ENCODE measurements around the gene FOS.
"Not testable (repeated sequence)": the region's sequence is repeated elsewhere in the genome, so short reads cannot be mapped to it uniquely, and the experiment has no call there.

Gene FOS

DNA sequence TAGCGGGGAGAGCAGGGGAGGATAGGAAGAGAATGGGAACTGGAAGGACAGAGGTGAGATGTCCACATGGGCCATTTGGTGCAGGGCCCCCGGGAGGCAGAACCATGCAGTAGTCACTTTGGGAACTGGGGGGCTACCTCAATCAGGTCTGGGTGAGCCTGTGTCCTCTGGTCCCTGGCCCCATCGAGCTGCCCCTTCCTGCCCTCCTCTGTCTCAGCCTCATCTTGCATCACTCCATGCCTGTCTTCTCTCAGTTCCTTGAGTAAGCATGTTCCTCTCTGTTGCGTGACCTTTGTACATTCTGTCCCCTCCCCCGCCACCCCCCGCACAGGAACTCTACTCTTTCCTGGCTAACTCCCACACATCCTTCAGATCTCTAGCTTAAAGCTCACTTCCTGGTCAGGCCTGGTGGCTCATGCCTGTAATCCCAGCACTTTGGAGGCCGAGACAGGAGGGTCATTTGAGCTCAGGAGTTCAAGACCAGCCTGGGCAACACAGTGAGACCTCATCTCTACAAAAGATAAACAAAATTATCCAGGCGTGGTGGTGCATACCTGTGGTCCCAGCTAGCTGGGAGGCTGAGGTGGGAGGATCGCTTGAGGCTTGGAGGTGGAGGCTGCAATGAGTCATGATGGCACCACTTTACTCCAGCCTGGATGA, 23.2 kb downstream of the FOS start:
- H3K4me1 Mint-ChIP-seq, result peaks cover 10% of the 10 kb centered on the region
- DNase-seq (ENCODE audit: low spot score in 2 of 2) (no peak), ATAC-seq (ENCODE audit: low read depth) (no peak)
- H3K36me3 Mint-ChIP-seq, result no peaks in the 10 kb centered on the region
- H3K4me3 Mint-ChIP-seq, result no peak overlapping the region
- peaks cover 1% of the 10 kb centered on the region for H3K27me3 Mint-ChIP-seq
- no peak overlapping the region for H3K27ac Mint-ChIP-seq
- H3K9me3 Mint-ChIP-seq, result no peaks in the 10 kb centered on the region

DNA sequence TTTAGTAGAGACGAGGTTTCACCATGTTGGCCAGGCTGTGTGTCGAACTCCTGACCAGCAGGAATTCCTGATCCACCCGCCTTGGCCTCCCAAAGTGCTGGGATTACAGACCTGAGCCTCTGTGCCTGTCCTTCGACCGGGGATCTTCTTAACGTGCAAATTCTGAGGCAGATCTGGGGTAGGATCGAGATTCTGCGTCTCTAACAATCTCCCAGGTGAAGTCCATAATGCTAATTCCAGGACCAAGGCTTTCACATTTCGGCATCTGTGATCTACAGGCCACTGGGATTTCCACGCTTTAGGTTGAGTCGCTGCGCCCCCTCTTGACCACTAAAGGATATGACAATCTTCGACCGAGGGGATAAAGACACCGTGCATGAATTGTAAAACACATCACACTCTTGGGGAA, 24.8 kb downstream of the FOS start:
- no peak overlapping the region for H3K4me3 Mint-ChIP-seq
- ATAC-seq (ENCODE audit: low read depth) (peak; percentile 72), DNase-seq (ENCODE audit: low spot score in 2 of 2) (peak; percentile 53 to 69)
- H3K36me3 Mint-ChIP-seq, result no peaks in the 10 kb centered on the region
- no peaks in the 10 kb centered on the region for H3K9me3 Mint-ChIP-seq
- peaks cover 18% of the 10 kb centered on the region for H3K4me1 Mint-ChIP-seq
- H3K27me3 Mint-ChIP-seq, result peaks cover 1% of the 10 kb centered on the region
- H3K27ac Mint-ChIP-seq, result no peak overlapping the region

DNA sequence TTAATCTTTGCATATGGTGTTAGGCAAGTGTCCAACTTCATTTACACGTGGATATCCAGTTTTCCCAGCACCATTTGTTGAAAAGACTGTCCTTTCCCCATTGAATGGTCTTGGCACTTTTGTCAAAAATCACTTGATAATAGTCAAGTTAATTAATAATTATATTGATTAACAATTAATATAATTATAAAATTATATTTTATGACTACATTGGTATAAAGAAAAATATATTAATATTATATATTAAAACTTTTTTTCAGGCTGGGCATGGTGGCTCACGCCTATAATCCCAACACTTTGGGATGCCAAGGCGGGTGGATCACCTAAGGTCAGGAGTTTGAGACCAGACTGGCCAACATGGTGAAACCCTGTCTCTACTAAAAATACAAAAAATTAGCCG, 27.8 kb downstream of the FOS start:
- H3K27ac Mint-ChIP-seq; ATAC-seq (ENCODE audit: low read depth); H3K27me3 Mint-ChIP-seq: not testable (repeated sequence)

DNA sequence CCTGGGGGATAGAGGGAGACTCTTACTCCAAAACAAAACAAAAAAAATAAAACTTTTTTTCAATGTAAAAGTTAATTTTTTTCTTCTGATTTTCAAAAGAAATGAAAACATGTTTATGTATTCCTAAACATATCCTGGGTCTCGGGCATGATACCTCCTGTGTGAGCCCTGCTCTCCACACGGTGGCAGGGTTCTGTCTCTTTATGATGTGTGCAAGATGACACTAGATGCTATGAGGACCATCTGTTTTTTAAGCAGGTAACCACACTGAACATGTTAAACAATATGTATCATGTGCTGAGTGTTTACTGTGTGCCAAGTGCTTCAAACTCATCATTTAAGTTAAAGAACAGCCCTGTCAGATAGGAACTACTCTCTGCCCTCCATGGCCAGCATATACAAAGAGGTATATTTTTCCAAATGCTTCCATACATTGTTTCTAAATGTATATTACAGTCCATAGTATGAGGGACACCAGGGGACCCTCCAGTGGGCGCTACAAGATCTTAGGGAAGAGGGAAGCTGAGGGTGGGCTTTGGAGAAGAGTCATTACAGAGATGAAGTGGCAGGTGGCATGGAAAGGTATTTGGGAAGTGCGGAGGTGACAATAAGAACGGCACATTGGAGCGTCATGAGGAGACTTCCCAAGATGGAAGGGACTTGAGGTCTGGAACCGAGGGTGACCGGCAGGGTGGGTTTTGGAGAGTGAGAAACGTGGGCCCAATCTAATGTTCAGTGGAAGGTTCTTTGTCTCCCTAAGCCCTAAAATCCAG, 28.5 kb downstream of the FOS start:
- Mint-ChIP-seq H3K36me3 (no peaks in the 10 kb centered on the region), H3K4me1 (peaks cover 14% of the 10 kb centered on the region), H3K27me3 (no peaks in the 10 kb centered on the region), H3K4me3 (no peak overlapping the region), H3K27ac (no peak overlapping the region), H3K9me3 (no peaks in the 10 kb centered on the region)
- peak; percentile 54 for ATAC-seq (ENCODE audit: low read depth)
- DNase-seq (ENCODE audit: low spot score in 2 of 2), result no peak

More for the DNA sequence above, 27.8 kb downstream of the FOS start:
- H3K4me1 Mint-ChIP-seq, result peaks cover 17% of the 10 kb centered on the region
- DNase-seq (ENCODE audit: low spot score in 2 of 2); H3K9me3 Mint-ChIP-seq; H3K36me3 Mint-ChIP-seq; H3K4me3 Mint-ChIP-seq: not testable (repeated sequence)

DNA sequence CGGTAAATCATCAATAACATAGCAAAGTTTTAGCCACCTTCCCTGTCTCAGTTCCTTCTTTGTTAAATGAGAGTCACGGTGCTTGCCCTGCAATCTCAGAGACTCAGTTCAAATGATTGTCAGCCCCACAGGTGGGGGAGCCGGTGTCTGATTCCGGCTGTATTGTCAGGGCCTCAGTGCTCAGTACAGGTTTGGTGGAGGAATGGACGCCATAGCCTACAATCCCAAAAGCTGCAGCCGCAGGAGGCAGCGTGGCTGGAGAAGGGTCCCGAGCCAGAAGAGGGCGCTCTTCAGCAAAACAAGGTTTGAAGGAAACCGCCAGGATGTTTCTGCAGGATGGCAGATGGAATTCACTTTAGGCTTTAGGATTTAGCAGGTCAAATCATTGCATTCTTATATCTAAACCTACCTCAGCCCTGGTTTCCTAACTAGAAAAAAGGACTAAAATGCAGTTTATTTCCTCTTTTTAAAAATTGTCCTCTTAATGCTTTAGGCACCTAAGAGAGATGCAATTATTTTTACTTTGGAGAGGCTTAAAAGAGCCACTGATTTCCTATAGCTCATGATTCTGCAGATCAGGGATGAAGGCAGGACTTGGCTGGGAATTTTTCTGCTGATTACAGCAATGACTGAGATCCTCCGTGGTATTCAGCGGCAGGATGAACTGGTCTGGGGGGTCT, 29.2 kb downstream of the FOS start:
- Mint-ChIP-seq H3K27ac (no peak overlapping the region), H3K4me3 (no peak overlapping the region), H3K4me1 (peaks cover 14% of the 10 kb centered on the region), H3K9me3 (no peaks in the 10 kb centered on the region), H3K27me3 (no peaks in the 10 kb centered on the region), H3K36me3 (no peaks in the 10 kb centered on the region)
- DNase-seq (ENCODE audit: low spot score in 2 of 2) (peak; percentile 62 to 69), ATAC-seq (ENCODE audit: low read depth) (peak; percentile 75)

DNA sequence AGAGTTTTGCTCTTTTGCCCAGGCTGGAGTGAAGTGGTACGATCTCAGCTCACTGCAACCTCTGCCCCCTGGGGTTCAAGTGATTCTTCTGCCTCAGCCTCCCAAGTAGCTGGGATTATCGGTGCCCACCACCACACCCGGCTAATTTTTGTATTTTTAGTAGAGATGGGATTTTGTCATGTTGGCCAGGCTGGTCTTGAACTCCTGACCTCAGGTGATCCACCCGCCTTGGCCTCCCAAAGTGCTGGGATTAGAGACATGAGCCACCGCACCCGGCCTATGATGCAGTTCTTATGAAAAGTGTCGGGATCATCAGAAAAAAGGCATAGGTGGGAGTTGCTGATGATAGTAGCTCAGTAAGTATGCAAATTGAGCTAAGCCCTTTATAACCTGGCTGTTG, 30.4 kb downstream of the FOS start:
- ATAC-seq (ENCODE audit: low read depth); DNase-seq (ENCODE audit: low spot score in 2 of 2); H3K27ac Mint-ChIP-seq; H3K36me3 Mint-ChIP-seq; H3K9me3 Mint-ChIP-seq; H3K27me3 Mint-ChIP-seq; H3K4me3 Mint-ChIP-seq: not testable (repeated sequence)
- peaks cover 10% of the 10 kb centered on the region for H3K4me1 Mint-ChIP-seq

DNA sequence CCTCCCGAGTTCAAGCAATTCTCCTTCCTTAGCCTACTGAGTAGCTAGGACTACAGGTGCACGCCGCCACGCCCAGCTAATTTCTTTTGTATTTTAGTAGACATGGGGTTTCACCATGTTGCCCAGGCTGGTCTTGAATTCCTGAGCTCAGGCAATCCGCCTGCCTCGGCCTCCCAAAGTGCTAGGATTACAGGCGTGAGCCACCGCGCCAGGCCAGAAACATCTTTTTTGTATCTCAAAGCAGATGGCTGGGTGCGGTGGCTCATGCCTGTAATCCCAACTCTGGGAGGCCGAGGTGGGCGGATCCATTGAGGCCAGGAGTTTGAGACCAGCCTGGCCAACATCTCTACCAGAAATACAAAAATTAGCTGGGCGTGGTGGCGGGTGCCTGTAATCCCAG, 30.9 kb downstream of the FOS start:
- not testable (repeated sequence) for DNase-seq (ENCODE audit: low spot score in 2 of 2); H3K36me3 Mint-ChIP-seq; H3K9me3 Mint-ChIP-seq; H3K4me3 Mint-ChIP-seq; ATAC-seq (ENCODE audit: low read depth); H3K27me3 Mint-ChIP-seq; H3K27ac Mint-ChIP-seq
- H3K4me1 Mint-ChIP-seq, result peaks cover 10% of the 10 kb centered on the region

DNA sequence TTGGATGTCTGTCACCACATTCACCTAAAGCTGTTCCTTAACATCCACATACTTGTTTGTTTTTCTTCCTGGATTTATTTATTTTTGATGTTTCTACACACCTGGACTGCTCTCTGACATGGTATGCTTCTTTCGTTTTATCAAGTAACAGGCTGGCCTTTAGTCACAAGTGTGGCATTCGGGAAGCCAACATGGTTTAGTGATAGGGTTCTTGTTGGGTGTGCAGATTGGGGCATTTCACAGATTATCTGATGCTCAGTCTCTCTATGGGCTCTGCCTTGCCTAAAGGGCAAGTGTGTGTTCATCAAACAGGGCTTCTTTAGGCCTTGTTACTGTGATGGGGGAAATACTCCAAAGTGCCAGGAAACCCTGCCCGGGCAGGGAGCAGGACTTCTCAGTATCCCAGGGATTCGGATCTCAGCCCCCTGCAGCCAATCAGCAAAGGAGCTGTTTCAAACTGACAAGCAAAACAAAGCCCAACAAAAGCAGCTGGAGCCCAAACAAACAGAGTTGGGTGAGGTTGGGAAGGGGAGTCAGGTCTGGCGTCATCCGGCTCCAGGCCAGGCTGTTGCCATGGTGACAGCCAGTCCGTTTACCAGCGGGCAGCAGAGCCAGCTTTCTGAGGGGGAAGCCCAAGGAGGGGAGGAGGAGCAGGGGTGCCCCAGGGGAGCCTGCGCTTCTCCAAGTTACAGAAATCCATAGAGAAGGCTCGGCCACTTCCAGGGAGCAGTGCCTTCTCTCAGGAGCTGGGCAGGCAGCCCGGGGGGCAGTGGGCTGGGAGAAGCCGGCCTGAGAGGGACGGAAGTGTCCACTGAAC, 31.9 kb downstream of the FOS start:
- H3K9me3 Mint-ChIP-seq, result no peaks in the 10 kb centered on the region
- DNase-seq (ENCODE audit: low spot score in 2 of 2), result no peak
- H3K36me3 Mint-ChIP-seq, result no peaks in the 10 kb centered on the region
- no peak overlapping the region for H3K27ac Mint-ChIP-seq
- ATAC-seq (ENCODE audit: low read depth), result no peak
- H3K27me3 Mint-ChIP-seq, result peaks cover 6% of the 10 kb centered on the region
- H3K4me1 Mint-ChIP-seq, result peaks cover 10% of the 10 kb centered on the region
- no peak overlapping the region for H3K4me3 Mint-ChIP-seq

DNA sequence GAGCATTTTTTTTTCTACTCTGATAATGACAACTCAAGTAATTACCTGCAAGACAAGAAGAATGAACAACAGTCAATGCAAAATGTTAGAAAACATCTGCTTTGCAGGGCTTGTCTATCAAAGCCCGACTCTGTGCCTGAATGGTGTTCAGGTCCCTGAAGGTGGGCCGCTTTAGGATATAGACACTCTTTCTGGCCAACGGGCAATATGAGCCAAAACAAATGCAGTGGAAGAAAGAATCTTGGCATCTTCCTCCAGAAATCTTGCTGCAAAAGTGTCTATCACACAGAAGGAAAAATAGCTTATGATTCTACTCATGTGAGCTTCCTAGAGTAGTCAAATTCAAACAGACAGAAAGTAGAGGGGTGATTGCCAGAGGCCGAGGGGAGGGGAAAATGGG, 32.7 kb downstream of the FOS start:
- Mint-ChIP-seq H3K27me3 (peaks cover 8% of the 10 kb centered on the region), H3K4me1 (peaks cover 10% of the 10 kb centered on the region), H3K4me3 (no peak overlapping the region), H3K27ac (no peak overlapping the region), H3K9me3 (no peaks in the 10 kb centered on the region), H3K36me3 (no peaks in the 10 kb centered on the region)
- ATAC-seq (ENCODE audit: low read depth), result no peak
- DNase-seq (ENCODE audit: low spot score in 2 of 2), result no peak

DNA sequence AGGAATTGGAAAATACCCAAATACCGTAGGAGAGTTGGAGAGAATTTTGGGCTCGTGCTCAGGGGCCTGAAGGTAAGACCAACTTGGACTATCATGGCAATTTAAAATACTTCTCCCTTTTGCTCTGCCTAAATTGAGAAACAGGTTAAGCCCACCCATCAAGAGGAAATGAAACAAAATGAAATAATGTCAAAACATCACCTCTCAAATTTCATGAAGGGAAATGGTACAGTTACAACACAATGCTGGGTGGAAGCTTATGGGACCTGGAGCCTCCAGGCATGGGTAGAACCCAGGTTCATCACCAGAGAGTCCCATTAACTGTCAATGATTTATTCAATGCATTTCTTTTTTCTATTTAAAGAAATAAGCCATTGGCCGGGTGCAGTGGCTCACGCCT, 33.7 kb downstream of the FOS start:
- no peak for ATAC-seq (ENCODE audit: low read depth)
- peaks cover 6% of the 10 kb centered on the region for H3K4me1 Mint-ChIP-seq
- no peak for DNase-seq (ENCODE audit: low spot score in 2 of 2)
- H3K27ac Mint-ChIP-seq, result no peak overlapping the region
- no peaks in the 10 kb centered on the region for H3K9me3 Mint-ChIP-seq
- H3K4me3 Mint-ChIP-seq, result no peak overlapping the region
- no peaks in the 10 kb centered on the region for H3K36me3 Mint-ChIP-seq
- peaks cover 10% of the 10 kb centered on the region for H3K27me3 Mint-ChIP-seq

DNA sequence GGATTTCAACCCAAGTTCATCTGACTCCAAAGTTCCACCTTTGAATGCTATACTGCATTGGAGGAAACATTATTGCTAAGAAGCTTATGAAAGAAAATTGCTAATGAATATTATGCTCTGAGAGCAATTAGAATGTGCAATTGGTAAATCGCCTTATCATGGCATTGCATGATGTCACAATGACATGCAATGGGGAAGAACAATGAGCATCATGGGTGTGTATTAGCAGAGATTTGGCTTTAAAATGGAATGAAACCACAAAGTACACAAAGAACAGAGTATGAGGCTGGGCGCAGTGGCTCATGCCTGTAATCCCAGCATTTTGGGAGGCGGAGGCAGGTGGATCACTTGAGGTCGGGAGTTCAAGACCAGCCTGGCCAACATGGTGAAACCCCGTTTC, 34.7 kb downstream of the FOS start:
- DNase-seq (ENCODE audit: low spot score in 2 of 2) (no peak), ATAC-seq (ENCODE audit: low read depth) (no peak)
- Mint-ChIP-seq H3K27me3 (peaks cover 10% of the 10 kb centered on the region), H3K4me3 (no peak overlapping the region), H3K9me3 (no peaks in the 10 kb centered on the region), H3K27ac (no peak overlapping the region), H3K4me1 (peaks cover 2% of the 10 kb centered on the region), H3K36me3 (no peaks in the 10 kb centered on the region)

DNA sequence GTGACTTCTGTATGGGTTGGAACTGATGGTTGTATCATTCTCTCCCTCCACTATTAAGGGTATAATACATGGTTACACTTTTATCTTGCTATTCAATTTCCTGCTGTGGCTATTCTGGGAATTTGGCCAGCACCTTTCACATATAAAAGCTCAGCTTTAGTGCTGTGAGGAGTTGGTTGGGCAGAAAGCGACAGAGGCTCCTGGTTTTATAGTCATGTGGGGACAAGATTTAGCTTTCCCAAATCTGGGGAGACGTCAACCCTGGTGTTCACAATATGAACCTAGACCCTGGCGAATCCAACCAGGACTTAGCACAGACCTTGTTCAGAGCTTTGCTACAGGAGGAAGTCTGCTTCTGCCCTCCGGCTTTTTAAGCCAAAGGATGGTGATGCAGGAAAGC, 36.5 kb downstream of the FOS start:
- Mint-ChIP-seq H3K27me3 (peaks cover 10% of the 10 kb centered on the region), H3K9me3 (no peaks in the 10 kb centered on the region), H3K36me3 (no peaks in the 10 kb centered on the region), H3K4me1 (peaks cover 2% of the 10 kb centered on the region), H3K27ac (no peak overlapping the region), H3K4me3 (no peak overlapping the region)
- DNase-seq (ENCODE audit: low spot score in 2 of 2), result no peak
- ATAC-seq (ENCODE audit: low read depth), result no peak

DNA sequence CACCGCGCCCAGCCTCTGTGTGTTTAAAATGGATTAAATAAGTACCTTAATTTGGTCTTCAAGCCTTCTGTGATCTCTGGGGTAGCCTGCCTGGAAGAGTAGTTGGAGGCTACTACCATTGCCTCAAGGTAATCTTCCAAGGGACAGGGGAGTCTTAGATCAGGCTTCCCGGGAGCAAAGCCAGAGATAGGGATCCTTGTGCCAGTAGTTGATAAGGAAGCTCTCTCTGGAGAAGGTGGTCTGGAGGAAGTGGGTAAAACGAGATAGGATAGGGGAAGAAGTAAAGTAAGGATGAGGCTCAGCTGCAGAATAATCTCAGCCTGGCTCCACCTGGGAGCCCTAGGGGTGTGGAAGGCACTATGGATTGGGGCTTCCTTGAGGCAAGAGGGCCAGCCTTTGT, 38.5 kb downstream of the FOS start:
- H3K4me1 Mint-ChIP-seq, result no peaks in the 10 kb centered on the region
- no peaks in the 10 kb centered on the region for H3K36me3 Mint-ChIP-seq
- H3K27me3 Mint-ChIP-seq, result peaks cover 10% of the 10 kb centered on the region
- ATAC-seq (ENCODE audit: low read depth) (no peak), DNase-seq (ENCODE audit: low spot score in 2 of 2) (no peak)
- no peaks in the 10 kb centered on the region for H3K9me3 Mint-ChIP-seq
- H3K4me3 Mint-ChIP-seq, result no peak overlapping the region
- H3K27ac Mint-ChIP-seq, result no peak overlapping the region

DNA sequence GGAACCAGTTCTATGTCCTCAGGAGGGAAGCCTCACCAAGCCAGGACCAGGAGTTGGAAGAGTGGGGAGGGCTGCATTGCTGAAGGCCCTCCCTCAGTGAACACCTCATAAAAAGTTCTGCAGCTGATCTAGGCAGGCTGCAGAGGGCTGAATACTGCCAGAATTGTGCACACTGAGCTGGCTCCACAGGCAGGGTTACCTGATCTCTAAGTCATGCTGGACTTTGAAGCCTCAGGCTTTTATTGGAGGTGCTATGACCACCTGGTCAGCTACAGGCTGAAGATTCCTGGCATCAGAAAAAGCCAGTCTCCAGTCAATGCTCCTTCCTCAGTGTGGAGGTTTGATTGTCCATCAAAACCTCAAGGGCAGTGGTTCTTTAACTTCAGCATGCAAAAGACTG, 39.7 kb downstream of the FOS start:
- no peak for ATAC-seq (ENCODE audit: low read depth)
- no peak for DNase-seq (ENCODE audit: low spot score in 2 of 2)
- H3K36me3 Mint-ChIP-seq, result no peaks in the 10 kb centered on the region
- peaks cover 11% of the 10 kb centered on the region for H3K27me3 Mint-ChIP-seq
- H3K4me3 Mint-ChIP-seq, result no peak overlapping the region
- H3K4me1 Mint-ChIP-seq, result no peaks in the 10 kb centered on the region
- no peaks in the 10 kb centered on the region for H3K9me3 Mint-ChIP-seq
- H3K27ac Mint-ChIP-seq, result no peak overlapping the region

Measured in memory B cell (primary cell).